ENCODE measurements around the gene PLCH1.
A peak's percentile ranks its signal among the peaks of the same experiment; 100 is the strongest.

Gene PLCH1

DNA sequence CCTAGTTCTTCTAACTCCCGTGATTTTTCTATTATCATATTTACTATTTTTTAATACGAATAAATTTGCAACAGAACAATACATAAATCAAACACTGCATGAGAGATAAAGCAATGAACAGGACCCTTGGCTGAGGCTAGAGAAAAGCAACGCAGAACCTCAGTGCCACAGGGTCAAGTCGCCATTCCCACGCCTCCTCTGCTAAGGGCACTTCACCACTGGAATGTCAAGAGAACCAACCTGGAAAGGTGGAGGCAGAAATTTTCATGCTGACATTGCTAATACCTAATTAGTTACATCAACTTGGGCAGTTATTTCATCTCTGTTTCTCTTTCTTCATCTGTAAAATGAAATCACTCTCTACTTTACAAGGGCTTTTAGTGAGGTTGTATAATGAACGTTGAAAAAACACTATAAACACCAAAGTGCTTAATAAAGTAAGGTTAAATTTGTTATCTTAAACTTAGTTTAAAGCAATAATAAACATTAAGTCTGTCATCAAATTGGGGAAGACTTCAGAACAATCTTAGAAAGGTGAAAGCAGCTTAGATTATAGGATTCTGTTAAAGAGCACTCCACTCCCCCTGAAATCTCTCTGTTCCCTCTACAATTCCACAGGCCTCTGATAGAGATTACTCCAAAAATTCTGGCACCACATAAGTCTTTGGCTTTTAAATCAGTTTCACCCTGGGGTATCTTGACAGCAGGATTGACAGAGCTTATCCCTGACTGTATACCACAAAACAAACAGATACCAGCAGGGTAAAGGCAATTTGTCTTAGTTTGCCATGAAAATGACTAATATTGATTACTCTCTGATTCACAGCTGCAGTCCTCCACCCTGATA lies 41.9 kb downstream of the PLCH1 start:
- ChIA-PET POLR2A (no interaction called here), CTCF (interaction anchor here (0.8 to 7.1 kb wide), 22 partner anchors 10 to 369 kb away, joined by 3 to 298 read pairs (median 7); no protein-coding TSS in a partner anchor)
- DNase-seq (ENCODE audit: low read depth, low spot score) = no peak
- H3K4me3 ChIP-seq (ENCODE audit: low read depth, low read length) = no peak overlapping the region
- TF ChIP-seq, protein P1, sequence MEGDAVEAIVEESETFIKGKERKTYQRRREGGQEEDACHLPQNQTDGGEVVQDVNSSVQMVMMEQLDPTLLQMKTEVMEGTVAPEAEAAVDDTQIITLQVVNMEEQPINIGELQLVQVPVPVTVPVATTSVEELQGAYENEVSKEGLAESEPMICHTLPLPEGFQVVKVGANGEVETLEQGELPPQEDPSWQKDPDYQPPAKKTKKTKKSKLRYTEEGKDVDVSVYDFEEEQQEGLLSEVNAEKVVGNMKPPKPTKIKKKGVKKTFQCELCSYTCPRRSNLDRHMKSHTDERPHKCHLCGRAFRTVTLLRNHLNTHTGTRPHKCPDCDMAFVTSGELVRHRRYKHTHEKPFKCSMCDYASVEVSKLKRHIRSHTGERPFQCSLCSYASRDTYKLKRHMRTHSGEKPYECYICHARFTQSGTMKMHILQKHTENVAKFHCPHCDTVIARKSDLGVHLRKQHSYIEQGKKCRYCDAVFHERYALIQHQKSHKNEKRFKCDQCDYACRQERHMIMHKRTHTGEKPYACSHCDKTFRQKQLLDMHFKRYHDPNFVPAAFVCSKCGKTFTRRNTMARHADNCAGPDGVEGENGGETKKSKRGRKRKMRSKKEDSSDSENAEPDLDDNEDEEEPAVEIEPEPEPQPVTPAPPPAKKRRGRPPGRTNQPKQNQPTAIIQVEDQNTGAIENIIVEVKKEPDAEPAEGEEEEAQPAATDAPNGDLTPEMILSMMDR (IDR thresholded peaks at IDR 0.05; ENCODE audit: insufficient read depth, low read length, missing control alignments) = no peak

DNA sequence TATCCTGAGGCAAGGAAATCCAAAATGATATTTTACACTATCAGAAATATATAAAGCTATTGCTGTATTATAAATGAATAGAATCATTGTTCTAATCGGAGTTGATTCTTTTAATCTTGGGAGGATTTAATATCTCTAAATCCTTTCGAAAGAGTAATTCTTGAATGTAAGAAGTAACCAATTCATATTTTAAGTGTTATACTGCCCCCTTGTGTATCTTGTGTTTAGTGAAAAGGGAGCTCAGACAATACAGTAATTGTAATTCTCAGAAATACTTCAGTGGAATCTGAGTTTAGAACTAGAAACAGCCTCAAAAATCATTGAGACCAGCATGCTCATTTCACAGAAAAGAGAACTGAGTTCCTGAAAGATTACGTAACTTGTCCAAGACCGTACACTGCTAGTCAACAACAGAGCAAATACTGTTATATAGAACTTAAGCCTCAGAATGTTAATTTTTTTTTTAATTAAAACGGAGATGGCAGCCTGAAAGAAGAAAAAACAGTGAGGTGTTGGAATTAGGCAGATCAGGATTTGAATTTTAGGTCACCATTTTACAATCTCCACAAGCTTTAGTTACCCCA lies 42.9 kb downstream of the PLCH1 start:
- POLR2A ChIA-PET = no interaction called here
- TF ChIP-seq, protein P1 (IDR thresholded peaks at IDR 0.05; ENCODE audit: insufficient read depth, low read length, missing control alignments) = peak; percentile 25
- DNase-seq (ENCODE audit: low read depth, low spot score) = peak; percentile 3
- no peak overlapping the region for H3K4me3 ChIP-seq (ENCODE audit: low read depth, low read length)
- CTCF ChIA-PET = interaction anchor here (0.6 to 7.1 kb wide), 36 partner anchors 9 to 1367 kb away, joined by 3 to 298 read pairs (median 4); no protein-coding TSS in a partner anchor

DNA sequence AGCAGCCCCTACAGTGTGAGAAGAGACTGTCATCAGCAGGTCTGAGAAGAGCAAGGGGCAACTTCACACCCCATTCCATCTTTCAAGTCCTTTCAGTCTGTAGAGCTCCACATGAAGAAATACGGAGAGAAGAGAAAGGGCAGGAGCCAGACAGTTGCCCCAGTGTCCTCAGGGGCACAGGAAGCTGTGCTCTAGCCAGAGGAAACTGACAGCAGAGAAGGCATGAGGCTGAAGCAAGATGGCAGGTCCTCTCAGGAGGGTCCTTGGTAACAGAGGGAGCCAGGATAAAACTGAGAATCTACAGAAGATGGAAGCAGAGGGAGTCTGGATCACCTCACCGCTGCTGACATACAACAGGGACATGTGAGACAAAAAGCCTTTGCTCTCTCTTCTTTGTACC lies 47.3 kb downstream of the PLCH1 start:
- H3K4me3 ChIP-seq (ENCODE audit: low read depth, low read length) = no peak overlapping the region
- no peak for DNase-seq (ENCODE audit: low read depth, low spot score)
- ChIA-PET CTCF (interaction anchor here (1.3 to 1.7 kb wide), 2 partner anchors 315 to 345 kb away, joined by 4 to 10 read pairs; no protein-coding TSS in a partner anchor), POLR2A (no interaction called here)
- TF ChIP-seq, protein P1 (IDR thresholded peaks at IDR 0.05; ENCODE audit: insufficient read depth, low read length, missing control alignments) = no peak

DNA sequence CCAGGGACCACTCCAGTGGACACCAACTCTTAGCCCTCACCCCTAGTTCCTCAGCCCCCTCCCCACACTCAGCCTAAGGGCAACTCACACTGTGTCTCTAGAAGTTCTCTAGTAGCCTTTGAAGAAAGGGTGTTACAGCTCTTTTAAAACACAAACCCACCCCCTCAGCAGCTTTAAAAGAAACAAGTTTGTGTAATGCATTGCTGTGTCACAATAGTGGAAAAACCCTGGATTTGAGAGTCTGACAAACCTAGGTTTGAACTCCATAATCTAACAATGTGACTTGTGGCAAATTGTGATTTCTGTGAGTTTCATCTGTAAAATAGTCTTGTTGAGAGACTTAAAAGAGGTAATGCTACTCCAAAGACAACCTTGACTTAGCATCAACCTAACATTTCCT lies 54.0 kb downstream of the PLCH1 start:
- H3K4me3 ChIP-seq (ENCODE audit: low read depth, low read length) = no peak overlapping the region
- TF ChIP-seq, protein P1 (IDR thresholded peaks at IDR 0.05; ENCODE audit: insufficient read depth, low read length, missing control alignments) = no peak
- POLR2A ChIA-PET = no interaction called here
- no peak for DNase-seq (ENCODE audit: low read depth, low spot score)
- CTCF ChIA-PET = interaction anchor here (0.8 to 1.7 kb wide), 2 partner anchors 11 to 341 kb away, joined by 3 to 5 read pairs; no protein-coding TSS in a partner anchor

DNA sequence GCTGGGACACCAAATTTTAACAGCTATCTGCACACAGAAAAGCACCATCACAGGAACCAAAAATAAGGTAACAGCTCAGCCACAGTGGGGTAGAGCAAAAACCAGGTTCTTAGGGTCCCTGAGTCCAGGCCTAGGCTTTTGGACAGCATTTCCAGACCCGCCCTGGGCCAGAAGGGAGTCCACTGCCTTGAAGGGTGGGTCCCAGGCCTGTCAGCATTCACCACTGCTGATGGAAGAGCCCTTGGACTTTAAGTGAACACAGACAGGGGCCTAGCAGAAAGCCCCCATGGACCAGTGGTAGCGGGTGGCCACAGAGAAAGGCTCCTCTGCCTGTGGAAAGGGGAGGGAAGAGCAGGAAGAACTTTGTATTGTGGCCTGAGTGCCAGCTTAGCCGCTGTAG lies 56.4 kb downstream of the PLCH1 start:
- no peak overlapping the region for H3K4me3 ChIP-seq (ENCODE audit: low read depth, low read length)
- TF ChIP-seq, protein P1 (IDR thresholded peaks at IDR 0.05; ENCODE audit: insufficient read depth, low read length, missing control alignments) = no peak
- no peak for DNase-seq (ENCODE audit: low read depth, low spot score)
- ChIA-PET POLR2A (no interaction called here), CTCF (no interaction called here)

DNA sequence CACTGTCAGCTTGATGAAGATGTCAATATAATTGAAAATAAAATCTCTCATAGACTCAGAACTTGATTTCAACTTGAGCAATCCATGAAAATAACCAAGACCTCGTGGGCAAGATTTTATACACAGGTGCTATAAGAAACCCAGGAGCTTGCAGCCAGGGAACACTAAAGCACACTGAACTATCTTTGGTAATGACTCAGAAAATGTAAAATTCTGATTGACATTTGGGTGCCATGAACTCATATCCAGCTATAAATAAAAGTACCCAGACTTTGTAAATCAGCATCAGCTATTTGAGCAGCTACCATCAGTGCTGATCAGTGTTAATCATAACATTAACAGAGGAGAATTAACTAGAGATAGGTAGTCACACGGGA lies 61.5 kb downstream of the PLCH1 start:
- ChIA-PET POLR2A (no interaction called here), CTCF (interaction anchor here (6.7 kb wide), 1 partner anchor 18 kb away, joined by 33 read pairs; no protein-coding TSS in a partner anchor)
- no peak overlapping the region for H3K4me3 ChIP-seq (ENCODE audit: low read depth, low read length)
- no peak for DNase-seq (ENCODE audit: low read depth, low spot score)
- TF ChIP-seq, protein P1 (IDR thresholded peaks at IDR 0.05; ENCODE audit: insufficient read depth, low read length, missing control alignments) = no peak
